Neuronal stem cell (in vitro differentiated cells): ENCODE data around the gene FAM229B.
A peak's percentile ranks its signal among the peaks of the same experiment; 100 is the strongest.
"Not testable (repeated sequence)": the region's sequence is repeated elsewhere in the genome, so short reads cannot be mapped to it uniquely, and the experiment has no call there.

Experiments used
- DNase-seq: peaks from one replicate; pipeline ENCODE4 v3.0.0-alpha.2; 2013; ENCODE audit warnings: low spot score
- H2AFZ ChIP-seq: one replicate; pipeline ENCODE4 v1.6.1; 2013; ENCODE audit warnings: mild to moderate bottlenecking, low read length, inconsistent platforms
- H2AK5ac ChIP-seq: 2 replicates; pipeline ENCODE4 v1.6.1; 2013; ENCODE audit warnings: low read depth, mild to moderate bottlenecking, inconsistent platforms, low read length, moderate library complexity, mixed read lengths
- H2BK120ac ChIP-seq: 2 replicates; pipeline ENCODE4 v1.6.1; 2013; ENCODE audit warnings: low read depth, mild to moderate bottlenecking, inconsistent platforms, low read length, moderate library complexity, mixed read lengths
- H2BK12ac ChIP-seq: one replicate; pipeline ENCODE4 v1.6.1; 2013; ENCODE audit warnings: low read length, inconsistent platforms
- H2BK15ac ChIP-seq: 2 replicates; pipeline ENCODE4 v1.6.1; 2013; ENCODE audit warnings: mild to moderate bottlenecking, low read length, inconsistent platforms, mixed read lengths
- H2BK5ac ChIP-seq: one replicate; pipeline ENCODE4 v1.6.1; 2013; ENCODE audit warnings: inconsistent platforms, mild to moderate bottlenecking, low read length, moderate library complexity
- H3K14ac ChIP-seq: one replicate; pipeline ENCODE4 v1.6.1; 2013; ENCODE audit warnings: low read length, inconsistent platforms
- H3K18ac ChIP-seq: 2 replicates; pipeline ENCODE4 v1.6.1; 2013; ENCODE audit warnings: low read length, inconsistent platforms
- H3K23ac ChIP-seq: 2 replicates; pipeline ENCODE4 v1.6.1; 2013; ENCODE audit warnings: low read depth, mild to moderate bottlenecking, mixed read lengths, low read length, inconsistent platforms; ENCODE audit not compliant: poor library complexity
- H3K27ac ChIP-seq: replicated peaks from 3 replicates; pipeline ENCODE4 v1.5.1; 2013; ENCODE audit warnings: low read length, inconsistent platforms
- H3K27me3 ChIP-seq, 3 experiments: 2 replicates each; pipeline ENCODE4 v1.6.1; 2013; ENCODE audit warnings: low read length in 3 of 3, mild to moderate bottlenecking in 2 of 3, inconsistent platforms in 1 of 3, low read depth in 1 of 3, mixed read lengths in 1 of 3, moderate library complexity in 1 of 3; ENCODE audit not compliant: control insufficient read depth in 3 of 3, insufficient read depth in 3 of 3
- H3K36me3 ChIP-seq, 2 donors: replicated peaks in 1 of 2; 2 replicates each; pipeline ENCODE4 v1.6.1; 2013; ENCODE audit warnings: low read length in 2 of 2; ENCODE audit not compliant: control insufficient read depth in 2 of 2, insufficient read depth in 2 of 2
- H3K4ac ChIP-seq: 2 replicates; pipeline ENCODE4 v1.6.1; 2013; ENCODE audit warnings: inconsistent platforms, mild to moderate bottlenecking, low read length, moderate library complexity
- H3K4me1 ChIP-seq, 2 donors: 1 replicate in 1 of 2; 2 replicates in 1 of 2; pipeline ENCODE4 v1.6.1; 2013; ENCODE audit warnings: low read length in 2 of 2, low read depth in 1 of 2; ENCODE audit not compliant: control insufficient read depth in 2 of 2, insufficient read depth in 1 of 2
- H3K4me2 ChIP-seq: one replicate; pipeline ENCODE4 v1.6.1; 2013; ENCODE audit warnings: mild to moderate bottlenecking, low read length, inconsistent platforms; ENCODE audit not compliant: insufficient read depth, poor library complexity, severe bottlenecking
- H3K4me3 ChIP-seq, 2 donors: 2 replicates each; pipeline ENCODE4 v1.5.1; 2013; ENCODE audit warnings: low read length in 2 of 2, mild to moderate bottlenecking in 2 of 2, inconsistent platforms in 1 of 2, moderate library complexity in 1 of 2
- H3K79me1 ChIP-seq: one replicate; pipeline ENCODE4 v1.6.1; 2013; ENCODE audit warnings: low read depth, mild to moderate bottlenecking, inconsistent platforms, low read length, moderate library complexity
- H3K9ac ChIP-seq: one replicate; pipeline ENCODE4 v1.6.1; 2013; ENCODE audit warnings: mild to moderate bottlenecking, low read depth, low read length, inconsistent platforms; ENCODE audit not compliant: poor library complexity
- H3K9me3 ChIP-seq, 2 donors: replicated peaks in 1 of 2; 2 replicates each; pipeline versions ENCODE3 to v1.6.1; 2013; ENCODE audit warnings: low read length in 2 of 2, mild to moderate bottlenecking in 2 of 2, inconsistent platforms in 1 of 2, low read depth in 1 of 2, mixed read lengths in 1 of 2, moderate library complexity in 1 of 2; ENCODE audit not compliant: control insufficient read depth in 2 of 2, insufficient read depth in 1 of 2
- H4K8ac ChIP-seq: one replicate; pipeline ENCODE4 v1.6.1; 2013; ENCODE audit warnings: low read depth, mild to moderate bottlenecking, inconsistent platforms, low read length, moderate library complexity
- H4K91ac ChIP-seq: one replicate; pipeline ENCODE4 v1.6.1; 2013; ENCODE audit warnings: low read length, low read depth, mild to moderate bottlenecking, inconsistent platforms; ENCODE audit not compliant: poor library complexity
- WGBS, 2 donors: extraction: QIAGEN DNeasy Blood & Tissue Kit; methylation state at CpG; one replicate each; pipeline ENCODE4 v1.1.7; 2013; ENCODE audit warnings: missing lambda C conversion rate in 2 of 2, mixed read lengths in 1 of 2; ENCODE audit not compliant: insufficient read length in 2 of 2, insufficient replicate concordance in 1 of 2; ENCODE audit errors: extremely low coverage in 2 of 2; 5-methylcytosine and 5-hydroxymethylcytosine counted together

The FAM229B gene

GRCh38 chr6:112049996-112050395 is 37.4 kb upstream of the FAM229B start:
- Histone ChIP-seq H3K79me1 (no peaks in the 10 kb centered on the region), H4K91ac (no peak overlapping the region), H2AFZ (no peak overlapping the region), H3K4me2 (no peak overlapping the region), H3K23ac (no peak overlapping the region), H3K4me3 (no peak overlapping the region), H3K4me1 (no peaks in the 10 kb centered on the region), H2AK5ac (no peak overlapping the region), H3K27me3 (peaks cover 0 to 3% (median 0%) of the 10 kb centered on the region in 3 experiments), H2BK12ac (no peak overlapping the region), H2BK120ac (no peak overlapping the region), H3K27ac (no peak overlapping the region), H3K9me3 (peaks cover 3 to 8% of the 10 kb centered on the region in 2 donors), H2BK15ac (no peak overlapping the region), H3K36me3 (no peaks in the 10 kb centered on the region), H3K9ac (no peak overlapping the region), H3K18ac (no peak overlapping the region), H4K8ac (no peak overlapping the region), H2BK5ac (no peak overlapping the region), H3K14ac (no peak overlapping the region), H3K4ac (no peak overlapping the region)
- WGBS, 2 donors, result no CpG with 5 or more reads among the region's 7 CpGs
- DNase-seq, result no peak

DNA sequence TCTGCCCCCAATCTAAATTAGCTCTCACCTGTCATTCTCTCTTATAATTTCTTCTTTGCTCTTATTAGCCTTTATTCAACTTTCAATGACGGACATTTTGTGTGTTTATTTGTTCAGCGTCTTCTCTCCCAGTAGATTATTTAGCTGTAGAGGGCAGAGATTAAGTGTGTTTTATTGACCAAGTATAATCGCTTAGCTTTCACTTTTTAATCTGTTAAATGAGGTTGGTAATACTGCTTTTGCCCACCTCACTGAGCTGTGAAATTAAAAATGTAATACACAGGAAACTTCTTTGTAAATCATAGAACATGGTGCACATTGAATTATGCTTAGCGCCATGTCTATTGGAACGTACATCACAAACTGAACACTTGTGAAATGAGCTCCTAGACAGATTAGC is 37.0 kb upstream of the FAM229B start:
- no peaks in the 10 kb centered on the region for H3K79me1 ChIP-seq

GRCh38 chr6:112051251-112051740 is 36.1 kb upstream of the FAM229B start:
- not testable (repeated sequence) for H2AFZ ChIP-seq, H3K9me3 ChIP-seq, H4K91ac ChIP-seq, H2AK5ac ChIP-seq, H3K18ac ChIP-seq, H3K36me3 ChIP-seq, H3K14ac ChIP-seq, DNase-seq, H3K27me3 ChIP-seq, H2BK12ac ChIP-seq, H3K23ac ChIP-seq, H3K9ac ChIP-seq, H3K4me1 ChIP-seq, H3K4ac ChIP-seq, H3K79me1 ChIP-seq, H4K8ac ChIP-seq, H3K4me2 ChIP-seq, H3K4me3 ChIP-seq, H2BK120ac ChIP-seq, H2BK5ac ChIP-seq, H3K27ac ChIP-seq, H2BK15ac ChIP-seq
- WGBS, 2 donors, result no CpG with 5 or more reads among the region's 4 CpGs

More for the DNA sequence above, 37.0 kb upstream of the FAM229B start:
- no peak overlapping the region for H2BK12ac ChIP-seq
- no peak for DNase-seq
- no peak overlapping the region for H3K4me3 ChIP-seq
- H3K18ac ChIP-seq, result no peak overlapping the region
- no peak overlapping the region for H2BK5ac ChIP-seq
- H2AFZ ChIP-seq, result no peak overlapping the region
- H2BK120ac ChIP-seq, result no peak overlapping the region
- peaks cover 0 to 3% (median 0%) of the 10 kb centered on the region in 3 experiments for H3K27me3 ChIP-seq
- H3K23ac ChIP-seq, result no peak overlapping the region
- no peak overlapping the region for H3K4ac ChIP-seq
- H3K4me1 ChIP-seq, result no peaks in the 10 kb centered on the region
- no peak overlapping the region for H3K9ac ChIP-seq
- no peaks in the 10 kb centered on the region for H3K36me3 ChIP-seq
- H3K14ac ChIP-seq, result no peak overlapping the region
- peaks cover 3 to 8% of the 10 kb centered on the region in 2 donors for H3K9me3 ChIP-seq
- no peak overlapping the region for H3K27ac ChIP-seq
- no peak overlapping the region for H4K8ac ChIP-seq
- H4K91ac ChIP-seq, result no peak overlapping the region
- no CpG with 5 or more reads among the region's 5 CpGs for WGBS, 2 donors
- no peak overlapping the region for H2BK15ac ChIP-seq
- H3K4me2 ChIP-seq, result no peak overlapping the region
- H2AK5ac ChIP-seq, result no peak overlapping the region

- no peak within 1 kb of the TSS for H2BK120ac ChIP-seq
- peak within 1 kb of the TSS; percentile 72 for H2AFZ ChIP-seq
- H3K79me1 ChIP-seq, result no peaks in the 10 kb centered on the region
- no peak within 1 kb of the TSS for H2BK12ac ChIP-seq
- no peak within 1 kb of the TSS for H4K91ac ChIP-seq
- peak within 1 kb of the TSS; percentile 40 for H3K23ac ChIP-seq
- no CpG with 5 or more reads among the region's 12 CpGs for WGBS, 2 donors
- H3K4me1 ChIP-seq, result no peaks in the 10 kb centered on the region
- peak within 1 kb of the TSS; percentile 83 for H2BK5ac ChIP-seq
- no peak for DNase-seq
- H3K4me2 ChIP-seq, result no peak within 1 kb of the TSS
- peak within 1 kb of the TSS; percentile 41 for H2BK15ac ChIP-seq
- peak within 1 kb of the TSS; percentile 36 for H3K18ac ChIP-seq
- H3K14ac ChIP-seq, result no peak within 1 kb of the TSS
- no peaks in the 10 kb centered on the region for H3K36me3 ChIP-seq
- H3K4ac ChIP-seq, result no peak within 1 kb of the TSS
- no peak within 1 kb of the TSS for H3K4me3 ChIP-seq
- H3K9me3 ChIP-seq, result peaks cover 0 to 3% of the 10 kb centered on the region in 2 donors
- no peak within 1 kb of the TSS for H4K8ac ChIP-seq
- H3K9ac ChIP-seq, result no peak within 1 kb of the TSS
- no peak within 1 kb of the TSS for H3K27ac ChIP-seq
- H2AK5ac ChIP-seq, result peak within 1 kb of the TSS; percentile 31
- H3K27me3 ChIP-seq, result peaks cover 0 to 12% (median 0%) of the 10 kb centered on the region in 3 experiments
Measured at GRCh38 chr6:112054001-112054400, 33.4 kb upstream of the FAM229B start, which contains the start of gene CCN6. CCN6 (plus strand) TSS chr6:112054104; CDS start chr6:112054358, 254 bp downstream.
